ENCODE measurements around the gene OBSCN. TPM values are rescaled to one million over a fixed set of nuclear protein-coding genes. Genes with fewer than 3 reads are reported as not detected.
"Not testable (repeated sequence)": the region's sequence is repeated elsewhere in the genome, so short reads cannot be mapped to it uniquely, and the experiment has no call there.

OBSCN gene
- polyA plus RNA-seq, 1 donor from 2014 or later: 2.3 TPM

DNA sequence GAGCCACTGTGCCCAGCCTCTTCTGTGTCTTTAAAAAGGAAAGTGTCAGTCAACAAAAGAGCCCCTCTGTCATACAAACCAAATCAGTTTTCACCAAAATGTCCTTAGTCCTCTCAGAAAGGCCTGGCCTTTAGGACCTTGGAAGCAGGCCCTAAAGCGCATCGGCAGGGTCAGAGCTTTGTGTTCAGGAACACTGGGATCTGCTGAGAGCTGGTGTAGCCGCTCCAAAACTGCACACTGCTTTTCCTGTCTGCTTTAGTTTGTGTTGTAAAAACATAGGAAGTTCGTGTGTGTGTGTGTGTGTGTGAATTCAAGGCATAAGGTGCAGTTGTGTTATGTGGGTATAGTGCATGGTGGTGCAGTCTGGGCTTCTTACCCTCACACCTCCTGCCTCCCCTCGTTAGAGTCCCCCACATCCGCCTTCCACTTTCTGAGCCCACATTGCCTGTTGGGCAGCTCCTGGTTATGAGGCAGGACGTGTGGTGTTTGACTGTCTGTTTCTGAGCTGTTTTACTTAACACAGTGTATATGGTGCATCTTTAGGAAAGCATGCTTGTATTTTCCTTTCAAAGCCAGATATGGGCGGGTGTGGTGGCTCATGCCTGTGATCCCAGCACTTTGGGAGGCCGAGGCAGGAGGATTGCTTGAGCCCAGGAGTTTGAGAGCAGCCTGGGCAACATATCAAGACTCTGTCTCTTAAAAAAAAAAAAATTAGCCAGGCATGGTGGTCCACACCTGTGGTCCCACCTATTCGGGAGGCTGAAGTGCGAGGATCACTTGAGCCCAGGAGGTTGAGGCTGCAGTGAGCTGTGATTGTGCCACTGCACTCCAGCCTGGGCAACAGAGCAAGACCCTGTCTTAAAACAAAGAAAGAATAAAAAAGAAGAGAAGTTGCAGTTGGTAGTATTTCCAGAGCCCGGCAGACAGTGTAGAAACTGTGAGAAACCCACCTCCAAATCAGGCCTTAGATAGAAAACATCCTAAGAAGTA lies 29.8 kb upstream of the OBSCN start:
- H3K4me3 Mint-ChIP-seq: no peak overlapping the region
- peaks cover 0 to 5% (median under 1%) of the 10 kb centered on the region in 3 donors for H3K4me1 Mint-ChIP-seq
- peak overlapping the region in 2 of 3 donors; percentile 59 to 77 for H3K27ac Mint-ChIP-seq
- H3K9me3 Mint-ChIP-seq: no peaks in the 10 kb centered on the region
- H3K27me3 Mint-ChIP-seq: no peaks in the 10 kb centered on the region
- H3K36me3 Mint-ChIP-seq: no peaks in the 10 kb centered on the region

DNA sequence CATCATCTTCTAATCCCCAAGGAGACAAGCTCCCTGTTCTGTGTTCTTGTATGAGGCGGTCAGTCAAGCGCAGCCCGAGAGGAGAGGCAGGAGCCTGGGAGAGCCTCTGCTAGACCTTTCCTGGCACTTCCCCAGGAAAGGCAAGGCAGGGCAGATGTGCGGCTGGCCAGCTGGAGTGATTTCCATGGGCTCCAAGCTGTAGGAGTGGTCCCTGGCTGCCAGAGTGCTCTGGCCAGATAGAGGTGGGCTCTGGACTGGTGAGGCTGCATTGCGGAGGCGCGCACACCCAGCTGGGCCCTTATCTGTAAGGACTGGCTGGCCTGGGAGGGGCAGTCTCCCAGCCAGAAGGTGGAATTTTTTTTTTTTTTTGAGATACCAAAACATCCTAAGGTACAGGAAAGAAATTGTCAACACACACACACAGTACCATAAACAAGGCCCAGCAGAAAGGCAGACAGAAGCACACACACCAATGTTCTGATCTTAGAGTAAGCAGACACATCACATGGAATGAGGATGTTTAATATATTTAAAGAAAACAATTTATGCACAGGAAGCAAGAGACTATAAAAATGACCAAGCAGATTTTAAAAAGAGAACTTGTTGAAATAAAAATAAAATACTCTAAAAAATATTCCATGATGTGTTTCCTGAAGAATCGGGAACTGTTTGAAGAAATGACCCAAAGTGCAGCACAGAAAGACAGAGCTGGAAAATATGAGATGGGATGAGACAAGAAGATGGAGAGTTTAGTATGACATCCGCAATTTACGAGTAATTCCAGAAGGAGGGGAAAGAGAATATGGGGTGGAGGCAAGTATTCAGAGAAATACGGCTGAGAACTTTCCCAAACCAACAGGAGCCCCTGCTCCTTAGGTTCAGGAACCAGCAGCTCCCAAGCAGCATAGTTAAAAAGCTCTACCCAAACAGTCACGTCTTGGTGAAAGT lies 28.8 kb upstream of the OBSCN start:
- H3K9me3 Mint-ChIP-seq: no peaks in the 10 kb centered on the region
- peak overlapping the region in 1 of 3 donors; percentile 51 for H3K27ac Mint-ChIP-seq
- no peaks in the 10 kb centered on the region for H3K27me3 Mint-ChIP-seq
- no peaks in the 10 kb centered on the region for H3K36me3 Mint-ChIP-seq
- no peak overlapping the region for H3K4me3 Mint-ChIP-seq
- peaks cover 0 to 5% (median 0%) of the 10 kb centered on the region in 3 donors for H3K4me1 Mint-ChIP-seq

DNA sequence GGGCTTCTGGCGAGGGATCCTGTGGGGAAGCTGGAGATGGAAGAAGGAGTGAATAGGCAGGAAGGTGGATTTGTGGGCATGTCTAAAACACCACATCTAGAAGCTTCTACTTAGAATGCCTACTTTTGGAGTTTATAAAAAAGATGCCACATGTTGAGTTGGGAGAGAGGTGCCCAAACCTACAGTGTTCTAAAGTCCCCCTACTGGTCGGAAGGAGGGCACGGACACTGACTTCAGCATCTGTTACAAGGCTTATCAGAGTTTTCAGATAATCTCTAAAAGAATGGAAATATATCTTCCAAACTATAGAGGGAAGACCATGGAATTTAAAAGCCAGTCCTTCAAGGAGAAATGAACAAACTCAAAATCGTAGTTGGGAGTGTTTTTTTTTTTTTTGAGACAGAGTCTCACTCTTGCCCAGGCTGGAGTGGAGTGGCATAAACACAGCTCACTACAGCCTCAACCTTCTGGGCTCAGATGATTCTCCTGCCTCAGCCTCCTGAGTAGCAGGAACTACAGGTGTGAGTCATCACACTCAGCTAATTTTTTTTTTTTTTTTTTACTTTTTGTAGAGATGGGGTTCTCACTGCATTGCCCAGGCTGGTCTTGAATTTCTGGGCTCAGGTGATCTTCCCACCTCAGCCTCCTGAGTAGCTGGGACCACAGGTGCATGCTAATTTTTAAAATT lies 27.4 kb upstream of the OBSCN start:
- Mint-ChIP-seq H3K4me1 (peaks cover 0 to 5% (median 0%) of the 10 kb centered on the region in 3 donors), H3K9me3 (no peaks in the 10 kb centered on the region), H3K4me3 (no peak overlapping the region), H3K36me3 (no peaks in the 10 kb centered on the region), H3K27me3 (no peaks in the 10 kb centered on the region), H3K27ac (peak overlapping the region in 2 of 3 donors; percentile 14 to 90)

DNA sequence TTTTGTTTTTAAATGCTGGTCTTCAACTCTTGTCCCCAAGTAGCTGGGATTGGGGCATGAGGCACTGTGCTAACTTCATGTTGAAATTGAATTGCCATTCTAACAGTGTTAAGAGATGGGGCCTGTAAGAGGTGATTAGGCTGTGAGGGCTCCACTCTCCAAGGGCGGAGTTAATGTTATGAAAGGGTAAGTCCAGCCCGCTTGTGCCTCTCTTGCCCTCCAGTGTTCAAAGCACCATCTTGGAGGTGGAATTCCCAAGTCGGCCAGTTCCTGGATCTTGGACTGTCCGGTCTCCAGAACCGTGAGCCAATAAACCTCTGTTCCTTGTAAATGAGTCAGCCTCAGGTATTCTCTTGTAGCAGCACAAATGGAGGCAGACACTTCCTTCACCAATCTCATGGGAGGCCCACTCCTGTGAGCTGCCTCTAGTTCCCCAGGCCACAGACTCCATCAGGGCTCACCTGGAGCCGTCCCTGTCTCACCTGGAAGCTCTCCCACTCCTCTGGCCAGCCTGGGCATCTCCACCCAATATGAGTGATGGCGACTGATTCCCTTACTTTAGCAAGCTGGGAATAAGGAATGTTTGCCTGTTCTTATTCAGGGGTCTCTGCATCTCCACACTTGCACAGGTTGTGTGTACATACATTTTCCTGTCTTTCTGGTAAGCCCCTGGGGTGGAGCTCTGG lies 26.7 kb upstream of the OBSCN start:
- no peaks in the 10 kb centered on the region for H3K36me3 Mint-ChIP-seq
- H3K9me3 Mint-ChIP-seq: no peaks in the 10 kb centered on the region
- H3K4me1 Mint-ChIP-seq: peaks cover 0 to 5% (median 0%) of the 10 kb centered on the region in 3 donors
- no peak overlapping the region for H3K27ac Mint-ChIP-seq
- H3K4me3 Mint-ChIP-seq: no peak overlapping the region
- H3K27me3 Mint-ChIP-seq: no peaks in the 10 kb centered on the region

DNA sequence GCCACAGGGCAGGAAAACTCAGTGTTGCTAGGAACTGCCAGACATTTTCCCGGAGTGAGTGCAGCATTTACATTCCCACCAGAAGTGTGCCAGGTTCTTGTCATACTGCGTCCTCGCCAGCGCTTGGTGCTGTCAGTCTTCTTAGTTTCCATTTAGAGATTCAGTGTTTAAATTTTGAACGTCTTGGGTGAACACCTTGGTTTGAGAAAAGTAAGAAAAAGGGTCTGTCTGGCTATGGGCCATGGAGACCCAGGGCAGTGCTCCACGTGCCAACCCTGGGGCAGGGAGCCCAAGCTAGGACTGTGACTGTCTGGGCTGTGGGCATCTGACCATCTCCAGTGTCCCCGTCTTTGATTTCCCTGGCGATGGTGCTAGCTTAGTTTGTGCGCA lies 26.2 kb upstream of the OBSCN start:
- Mint-ChIP-seq H3K4me3 (no peak overlapping the region), H3K27me3 (no peaks in the 10 kb centered on the region), H3K4me1 (peaks cover 0 to 5% (median 0%) of the 10 kb centered on the region in 3 donors), H3K27ac (no peak overlapping the region), H3K9me3 (no peaks in the 10 kb centered on the region), H3K36me3 (no peaks in the 10 kb centered on the region)

DNA sequence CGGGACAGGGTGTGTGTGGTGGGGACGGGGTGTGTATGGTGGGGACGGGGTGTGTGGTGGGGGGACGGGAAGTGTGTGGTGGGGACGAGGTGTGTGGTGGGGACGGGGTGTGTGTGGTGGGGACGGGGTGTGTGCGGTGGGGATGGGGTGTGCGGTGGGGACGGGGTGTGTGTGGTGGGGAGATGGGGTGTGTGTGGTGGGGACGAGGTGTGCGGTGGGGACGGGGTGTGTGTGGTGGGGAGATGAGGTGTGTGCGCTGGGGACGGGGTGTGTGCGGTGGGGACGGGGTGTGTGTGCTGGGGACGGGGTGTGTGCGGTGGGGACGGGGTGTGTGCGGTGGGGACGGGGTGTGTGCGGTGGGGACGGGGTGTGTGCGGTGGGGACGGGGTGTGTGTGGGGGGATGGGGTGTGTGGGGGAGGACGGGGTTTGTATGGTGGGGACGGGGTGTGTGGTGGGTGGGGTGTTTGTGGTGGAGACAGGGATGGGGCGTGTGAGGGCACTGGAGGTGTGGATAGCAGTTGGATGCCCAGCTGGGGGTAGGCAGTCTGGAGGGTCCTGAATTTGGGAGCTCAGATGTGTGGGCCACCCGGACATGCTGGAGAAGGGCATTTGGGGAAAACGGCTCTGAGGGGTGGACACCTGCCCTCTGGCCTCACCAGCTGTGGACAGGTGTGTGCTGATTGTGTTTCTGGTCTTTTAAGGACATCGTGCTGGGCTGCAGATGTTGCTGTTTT lies 25.4 kb upstream of the OBSCN start:
- H3K9me3 Mint-ChIP-seq: no peaks in the 10 kb centered on the region
- peaks cover 0 to 5% (median 0%) of the 10 kb centered on the region in 3 donors for H3K4me1 Mint-ChIP-seq
- no peaks in the 10 kb centered on the region for H3K27me3 Mint-ChIP-seq
- H3K27ac Mint-ChIP-seq: no peak overlapping the region
- no peak overlapping the region for H3K4me3 Mint-ChIP-seq
- no peaks in the 10 kb centered on the region for H3K36me3 Mint-ChIP-seq

DNA sequence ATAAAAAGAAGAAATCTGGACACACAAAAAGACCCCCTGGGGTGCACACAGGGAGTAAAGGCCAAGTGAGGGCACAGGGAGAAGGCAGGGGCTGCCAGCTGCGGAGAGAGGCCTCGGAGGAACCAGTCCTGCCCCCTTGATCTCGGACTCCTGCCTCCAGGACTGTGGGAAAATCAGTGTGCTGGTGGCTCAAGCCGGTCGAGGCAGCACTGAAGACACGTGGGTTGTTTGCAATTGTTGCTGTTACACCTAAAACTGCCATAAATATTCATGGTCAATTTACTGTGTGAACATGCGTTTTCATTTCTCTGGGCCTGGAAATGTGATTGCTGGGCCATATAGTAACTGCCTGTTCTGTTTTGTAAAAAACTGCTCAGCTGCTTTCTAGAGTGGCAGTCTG lies 23.7 kb upstream of the OBSCN start:
- no peak overlapping the region for H3K4me3 Mint-ChIP-seq
- H3K9me3 Mint-ChIP-seq: peaks cover 0 to 4% (median 0%) of the 10 kb centered on the region in 3 donors
- no peaks in the 10 kb centered on the region for H3K36me3 Mint-ChIP-seq
- peaks cover 0 to 5% (median 0%) of the 10 kb centered on the region in 3 donors for H3K4me1 Mint-ChIP-seq
- H3K27me3 Mint-ChIP-seq: no peaks in the 10 kb centered on the region
- H3K27ac Mint-ChIP-seq: peak overlapping the region in 1 of 3 donors; percentile 13

DNA sequence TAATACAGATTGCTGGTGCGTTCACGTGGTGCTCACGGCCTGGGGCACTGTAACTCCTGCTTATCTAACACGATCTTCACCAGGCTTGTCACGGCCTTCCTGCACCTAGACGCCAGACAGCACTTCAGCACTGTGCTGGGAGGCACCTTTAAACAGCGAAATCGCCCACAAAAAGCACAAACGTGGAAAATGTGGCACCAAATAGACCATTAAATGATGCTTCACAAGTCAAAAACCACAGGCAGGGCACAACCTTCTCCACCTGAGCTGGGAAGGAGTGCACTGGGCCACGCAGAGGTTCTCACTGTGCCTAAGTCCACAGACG lies 22.2 kb upstream of the OBSCN start:
- peaks cover 0 to 4% (median 0%) of the 10 kb centered on the region in 3 donors for H3K9me3 Mint-ChIP-seq
- no peaks in the 10 kb centered on the region for H3K4me1 Mint-ChIP-seq
- no peaks in the 10 kb centered on the region for H3K36me3 Mint-ChIP-seq
- H3K27ac Mint-ChIP-seq: peak overlapping the region in 1 of 3 donors; percentile 65
- H3K4me3 Mint-ChIP-seq: no peak overlapping the region
- no peaks in the 10 kb centered on the region for H3K27me3 Mint-ChIP-seq

DNA sequence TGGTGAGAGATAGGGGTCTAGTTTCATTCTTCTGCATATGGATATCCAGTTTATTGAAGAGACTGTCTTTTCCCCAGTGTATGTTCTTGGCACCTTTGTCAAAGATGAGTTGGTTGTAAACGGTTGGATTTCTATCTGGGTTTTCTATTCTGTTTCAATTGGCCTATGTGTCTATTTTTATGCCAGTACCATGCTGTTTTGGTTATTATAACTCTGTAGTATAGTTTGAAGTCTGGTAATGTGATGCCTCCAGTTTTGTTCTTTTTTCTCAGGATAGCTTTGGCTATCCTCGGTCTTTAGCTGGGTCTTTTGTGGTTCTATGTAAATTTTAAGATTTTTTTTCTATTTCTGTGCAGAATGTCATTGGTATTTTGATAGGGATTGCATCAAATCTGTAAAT lies 19.6 kb upstream of the OBSCN start:
- H3K4me3 Mint-ChIP-seq, H3K36me3 Mint-ChIP-seq, H3K9me3 Mint-ChIP-seq, H3K27me3 Mint-ChIP-seq, H3K4me1 Mint-ChIP-seq: not testable (repeated sequence)
- H3K27ac Mint-ChIP-seq: peak overlapping the region in 1 of 3 donors; percentile 55

DNA sequence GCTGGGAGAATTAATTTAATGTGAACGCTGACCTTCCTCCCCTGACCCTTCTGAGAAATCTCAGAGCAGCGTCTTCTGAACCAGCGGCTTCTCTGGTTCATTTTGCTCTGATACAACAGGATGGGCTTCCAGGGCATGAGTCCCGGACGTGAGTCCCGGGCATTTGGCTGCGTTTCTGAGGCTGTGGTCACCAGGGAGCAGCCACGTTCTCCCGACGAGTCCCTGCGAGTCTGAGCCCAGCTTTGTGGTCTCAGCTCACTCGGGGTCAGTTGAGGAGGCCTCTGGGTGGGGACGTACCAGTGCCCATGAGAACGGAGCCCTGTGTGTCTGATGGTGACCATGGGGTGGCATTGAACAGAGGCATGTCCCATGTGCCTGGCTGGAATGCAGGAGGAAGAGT lies 17.7 kb upstream of the OBSCN start:
- Mint-ChIP-seq H3K27ac (no peak overlapping the region), H3K27me3 (no peaks in the 10 kb centered on the region)

DNA sequence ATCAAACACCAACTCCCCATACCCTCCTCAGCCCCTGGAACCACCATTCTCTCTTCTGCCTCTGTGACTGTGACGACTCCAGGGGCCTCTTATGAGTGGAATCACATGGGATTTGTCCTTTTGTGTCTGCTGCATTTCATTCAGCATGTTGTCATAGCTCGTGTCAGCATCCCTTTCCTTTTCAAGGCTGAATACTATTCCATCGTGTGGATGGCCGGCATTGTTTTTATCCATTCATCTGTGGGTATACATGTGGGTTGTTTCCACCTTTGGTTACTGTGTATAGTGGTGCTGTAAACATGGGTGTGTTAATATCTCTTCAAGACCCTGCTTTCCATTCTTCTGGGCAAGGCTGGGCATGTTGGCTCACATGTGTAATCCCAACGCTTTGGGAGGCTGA lies 17.1 kb upstream of the OBSCN start:
- Mint-ChIP-seq H3K27me3 (no peaks in the 10 kb centered on the region), H3K27ac (no peak overlapping the region), H3K4me3 (no peak overlapping the region), H3K9me3 (peaks cover 0 to 4% (median 0%) of the 10 kb centered on the region in 3 donors), H3K4me1 (peaks cover 0 to 5% (median 0%) of the 10 kb centered on the region in 3 donors), H3K36me3 (no peaks in the 10 kb centered on the region)

More for the DNA sequence above, 17.7 kb upstream of the OBSCN start:
- Mint-ChIP-seq H3K4me3 (no peak overlapping the region), H3K4me1 (peaks cover 0 to 5% (median 0%) of the 10 kb centered on the region in 3 donors), H3K36me3 (no peaks in the 10 kb centered on the region), H3K9me3 (peaks cover 0 to 4% (median 0%) of the 10 kb centered on the region in 3 donors)

DNA sequence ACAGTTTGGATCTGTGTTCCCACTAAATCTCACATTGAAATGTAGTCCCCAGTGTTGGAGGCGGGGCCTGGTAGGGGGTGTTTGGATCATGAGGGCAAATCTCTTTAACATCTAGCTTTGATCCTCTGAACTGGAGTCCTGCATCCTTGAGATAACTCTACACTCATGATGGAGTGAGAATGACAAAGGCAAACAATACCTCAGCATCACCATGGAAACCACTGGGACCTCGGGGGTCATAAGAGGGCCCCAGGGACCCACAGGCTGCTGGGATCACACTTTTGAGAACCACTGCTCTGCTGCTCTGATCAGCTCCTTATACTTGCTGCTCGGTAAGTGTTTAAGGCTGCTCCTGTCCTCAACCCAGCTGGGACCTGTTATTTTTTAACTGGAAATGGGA lies 13.4 kb upstream of the OBSCN start:
- no peaks in the 10 kb centered on the region for H3K27me3 Mint-ChIP-seq
- no peak overlapping the region for H3K27ac Mint-ChIP-seq
- peaks cover 0 to 5% (median 0%) of the 10 kb centered on the region in 3 donors for H3K4me1 Mint-ChIP-seq
- peaks cover 1 to 8% (median 7%) of the 10 kb centered on the region in 3 donors for H3K9me3 Mint-ChIP-seq
- peaks cover 8% of the 10 kb centered on the region for H3K36me3 Mint-ChIP-seq
- no peak overlapping the region for H3K4me3 Mint-ChIP-seq

DNA sequence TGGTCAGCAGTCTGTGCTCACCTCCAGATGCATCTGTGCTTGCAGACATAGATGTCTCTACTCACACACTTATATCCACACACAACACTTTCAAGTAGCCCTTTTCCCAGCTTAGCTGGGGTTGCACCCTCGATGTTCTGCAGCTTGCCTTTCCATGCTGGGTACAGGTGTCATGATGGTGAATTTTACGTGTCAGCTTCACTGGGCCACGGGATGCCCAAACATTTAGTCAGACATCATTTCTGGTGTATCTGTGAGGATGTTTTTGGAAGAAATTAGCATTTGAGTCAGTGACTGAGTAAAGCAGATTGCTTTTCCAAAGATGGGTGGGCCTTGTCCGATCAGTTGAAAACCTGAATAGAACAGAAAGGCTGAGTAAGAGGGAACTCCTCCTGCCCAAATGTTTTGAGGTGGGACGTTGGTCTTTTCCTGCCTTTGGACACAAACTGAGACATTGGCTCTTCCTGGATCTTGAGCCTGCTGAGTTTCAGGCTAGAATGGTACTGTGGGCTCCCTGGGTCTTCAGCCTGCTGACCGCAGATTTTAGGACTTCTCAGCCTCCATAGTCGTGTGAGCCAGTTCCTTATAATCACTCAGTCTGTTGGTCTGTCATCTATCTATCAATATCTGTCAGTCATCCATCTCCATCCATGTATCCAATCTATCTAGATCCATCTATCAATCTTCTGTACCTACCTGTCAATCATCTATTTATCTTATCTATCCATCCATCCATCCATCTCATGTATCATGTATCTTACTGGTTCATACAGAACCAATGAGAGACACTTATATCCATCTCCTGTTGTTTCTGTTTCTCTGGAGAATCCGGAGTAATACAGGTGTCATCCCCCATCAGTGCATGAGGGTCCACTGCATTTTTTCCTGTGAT lies 12.7 kb upstream of the OBSCN start:
- Mint-ChIP-seq H3K4me3 (no peak overlapping the region), H3K4me1 (peaks cover 0 to 5% (median 0%) of the 10 kb centered on the region in 3 donors), H3K36me3 (peaks cover 11% of the 10 kb centered on the region), H3K27me3 (no peaks in the 10 kb centered on the region), H3K27ac (no peak overlapping the region), H3K9me3 (peaks cover 2 to 12% (median 7%) of the 10 kb centered on the region in 3 donors)

Data from IgD-negative memory B cell (primary cell).